IMR-90 (cell line): ENCODE results near the gene RAB36. TPM values are rescaled to one million over a fixed set of nuclear protein-coding genes. Genes with fewer than 3 reads are reported as not detected.

Experiments
- ATAC-seq: fragments of 200-7000 bp; cut with Tn5 transposase; 2 replicates; pipeline ENCODE4 v1.9.1; 2020; ENCODE audit warnings: low read depth, mild to moderate bottlenecking, moderate library complexity
- BruUV-seq: library from RNA; stranded (reverse); fragments of 400-500 nt; replicated peaks from 2 replicates; lab custom pipeline; 2021; lab: Mats Ljungman, UMichigan
- CTCF ChIA-PET: fragments of 300-600 bp; formaldehyde crosslinking; extraction: SDS; loops from one replicate; lab custom pipeline; 2021; ENCODE audit warnings: antibody characterized with exemption; lab: Yijun Ruan, JAX
- POLR2A ChIA-PET: fragments of 300-600 bp; sonication (Branson Sonifier 250); formaldehyde crosslinking; loops from one replicate; lab custom pipeline; 2022; ENCODE audit warnings: antibody characterized with exemption; ENCODE audit not compliant: unreplicated experiment; lab: Charles Lee
- DNase-seq: peaks from one replicate; pipeline ENCODE4 v3.0.0; 2013
- H2AFZ ChIP-seq: replicated peaks from 2 replicates; pipeline ENCODE3; 2013; ENCODE audit warnings: low read length, mild to moderate bottlenecking; ENCODE audit not compliant: poor library complexity
- H2AK5ac ChIP-seq: 2 replicates; pipeline ENCODE4 v1.6.1; 2013; ENCODE audit warnings: low read depth, low read length, inconsistent platforms
- H2AK9ac ChIP-seq: replicated peaks from 2 replicates; pipeline ENCODE3; 2013; ENCODE audit warnings: mild to moderate bottlenecking, low read depth, low read length, moderate library complexity; ENCODE audit not compliant: poor library complexity
- H2BK120ac ChIP-seq: 2 replicates; pipeline ENCODE4 v1.6.1; 2013; ENCODE audit warnings: low read depth, low read length, inconsistent platforms
- H2BK15ac ChIP-seq: 3 replicates; pipeline ENCODE4 v1.6.1; 2013; ENCODE audit warnings: low read depth, low read length, inconsistent platforms
- H2BK20ac ChIP-seq: 2 replicates; pipeline ENCODE4 v1.6.1; 2013; ENCODE audit warnings: low read depth, mild to moderate bottlenecking, inconsistent platforms, low read length, moderate library complexity
- H2BK5ac ChIP-seq: 2 replicates; pipeline ENCODE4 v1.6.1; 2013; ENCODE audit warnings: mild to moderate bottlenecking, low read depth, low read length, inconsistent platforms; ENCODE audit not compliant: poor library complexity, severe bottlenecking
- H3K14ac ChIP-seq: replicated peaks from 2 replicates; pipeline ENCODE4 v1.6.1; 2013; ENCODE audit warnings: low read depth, low read length, inconsistent platforms
- H3K18ac ChIP-seq: 2 replicates; pipeline ENCODE4 v1.6.1; 2013; ENCODE audit warnings: low read depth, low read length, control low read depth
- H3K23ac ChIP-seq: 2 replicates; pipeline ENCODE4 v1.6.1; 2013; ENCODE audit warnings: low read depth, low read length, inconsistent platforms
- H3K27ac ChIP-seq: 2 replicates; pipeline ENCODE4 v1.5.1; 2013; ENCODE audit warnings: mild to moderate bottlenecking, control low read depth, low read length; ENCODE audit not compliant: insufficient read depth
- H3K27me3 ChIP-seq: 2 replicates; pipeline ENCODE4 v1.6.1; 2013; ENCODE audit warnings: low read length; ENCODE audit not compliant: control insufficient read depth, insufficient read depth
- H3K36me3 ChIP-seq: 2 replicates; pipeline ENCODE4 v1.6.1; 2013; ENCODE audit warnings: low read length, mixed read lengths; ENCODE audit not compliant: control insufficient read depth, insufficient read depth
- H3K4ac ChIP-seq: 2 replicates; pipeline ENCODE4 v1.6.1; 2013; ENCODE audit warnings: low read depth, low read length, inconsistent platforms
- H3K4me1 ChIP-seq: 2 replicates; pipeline ENCODE4 v1.6.1; 2013; ENCODE audit warnings: low read length, mixed read lengths; ENCODE audit not compliant: control insufficient read depth, insufficient read depth
- H3K4me2 ChIP-seq: 2 replicates; pipeline ENCODE4 v1.6.1; 2013; ENCODE audit warnings: low read depth, mild to moderate bottlenecking, control low read depth, low read length, moderate library complexity
- H3K4me3 ChIP-seq: 2 replicates; pipeline ENCODE4 v1.5.1; 2013; ENCODE audit warnings: low read depth, mild to moderate bottlenecking, control low read depth, low read length, moderate library complexity; ENCODE audit not compliant: insufficient read depth
- H3K56ac ChIP-seq: 2 replicates; pipeline ENCODE4 v1.6.1; 2013; ENCODE audit warnings: low read length, inconsistent platforms; ENCODE audit not compliant: insufficient read depth; ENCODE audit errors: extremely low read depth
- H3K79me1 ChIP-seq, 2 experiments: 2 replicates each; pipeline ENCODE4 v1.6.1; 2013; ENCODE audit warnings: low read length in 2 of 2, inconsistent platforms in 1 of 2, low read depth in 1 of 2
- H3K9ac ChIP-seq: 2 replicates; pipeline ENCODE4 v1.6.1; 2013; ENCODE audit warnings: low read depth, low read length, control low read depth
- H3K9me1 ChIP-seq: 2 replicates; pipeline ENCODE4 v1.6.1; 2013; ENCODE audit warnings: low read length, inconsistent platforms; ENCODE audit not compliant: insufficient read depth
- H3K9me3 ChIP-seq: 2 replicates; pipeline ENCODE4 v1.6.1; 2013; ENCODE audit warnings: low read length; ENCODE audit not compliant: control insufficient read depth, insufficient read depth
- H4K20me1 ChIP-seq: 2 replicates; pipeline ENCODE4 v1.6.1; 2013; ENCODE audit warnings: low read length, inconsistent platforms; ENCODE audit not compliant: insufficient read depth
- H4K5ac ChIP-seq: 2 replicates; pipeline ENCODE4 v1.6.1; 2013; ENCODE audit warnings: mild to moderate bottlenecking, low read depth, low read length, control low read depth
- H4K8ac ChIP-seq, 2 experiments: 2 replicates each; pipeline ENCODE4 v1.6.1; 2013; ENCODE audit warnings: low read depth in 2 of 2, low read length in 2 of 2, control low read depth in 1 of 2, inconsistent platforms in 1 of 2
- H4K91ac ChIP-seq: 2 replicates; pipeline ENCODE4 v1.6.1; 2013; ENCODE audit warnings: low read depth, low read length, inconsistent platforms; ENCODE audit not compliant: insufficient read depth
- BHLHE40 ChIP-seq: fragments of 150-350 bp; IDR thresholded peaks from 2 replicates; pipeline ENCODE4 v1.6.1; 2016; ENCODE audit warnings: mild to moderate bottlenecking, low read depth, low read length
- CEBPB ChIP-seq: IDR thresholded peaks from 2 replicates; pipeline ENCODE4 v1.6.1; 2012; ENCODE audit warnings: low read depth, low read length, improper control_type of control experiment
- CHD1 ChIP-seq: IDR thresholded peaks from 2 replicates; pipeline ENCODE4 v1.6.1; 2012; ENCODE audit warnings: low read depth, low read length, improper control_type of control experiment
- CTCF ChIP-seq: conservative IDR thresholded peaks from 2 replicates; pipeline ENCODE4 v1.5.1; 2012; ENCODE audit warnings: mild to moderate bottlenecking, low read depth, low read length, improper control_type of control experiment
- ELK1 ChIP-seq: fragments of 150-350 bp; IDR thresholded peaks from 2 replicates; pipeline ENCODE4 v1.6.1; 2016; ENCODE audit warnings: low read depth, mild to moderate bottlenecking, low read length, moderate library complexity, borderline replicate concordance
- FOS ChIP-seq: fragments of 150-350 bp; IDR thresholded peaks from 2 replicates; pipeline ENCODE4 v1.6.1; 2016; ENCODE audit warnings: low read depth, low read length
- MAZ ChIP-seq: IDR thresholded peaks from 2 replicates; pipeline ENCODE4 v1.6.1; 2012; ENCODE audit warnings: low read depth, mild to moderate bottlenecking, low read length, improper control_type of control experiment, moderate library complexity, borderline replicate concordance
- MXI1 ChIP-seq: IDR thresholded peaks from 2 replicates; pipeline ENCODE4 v1.6.1; 2012; ENCODE audit warnings: low read depth, mild to moderate bottlenecking, low read length, moderate library complexity, borderline replicate concordance
- NFE2L2 ChIP-seq: fragments of 150-350 bp; IDR thresholded peaks from 2 replicates; pipeline ENCODE4 v1.6.1; 2016; ENCODE audit warnings: low read depth, mild to moderate bottlenecking, low read length
- RCOR1 ChIP-seq: IDR thresholded peaks from 2 replicates; pipeline ENCODE4 v1.6.1; 2012; ENCODE audit warnings: mild to moderate bottlenecking, low read length, improper control_type of control experiment; ENCODE audit not compliant: insufficient replicate concordance
- RFX5 ChIP-seq: IDR thresholded peaks from 2 replicates; pipeline ENCODE4 v1.8.0; 2012; ENCODE audit warnings: low read depth, mild to moderate bottlenecking, low read length, moderate library complexity
- USF2 ChIP-seq: fragments of 150-350 bp; IDR thresholded peaks from 2 replicates; pipeline ENCODE4 v1.6.1; 2017; ENCODE audit warnings: mild to moderate bottlenecking, antibody characterized with exemption, low read length, low read depth
- WGBS, 2 experiments: methylation state at CpG; one replicate each; pipeline versions ENCODE4 v1.1.5 to v1.1.7; 2013; ENCODE audit warnings: missing lambda C conversion rate in 2 of 2; ENCODE audit not compliant: insufficient read length in 1 of 2; ENCODE audit errors: extremely low coverage in 2 of 2; 5-methylcytosine and 5-hydroxymethylcytosine counted together
- dilution Hi-C: fragments of 300-500 bp; cut with HindIII; formaldehyde crosslinking; loops from one replicate; pipeline ENCODE4 v1.14.3; 2018; ENCODE audit warnings: low sequenced_read_pairs; ENCODE audit not compliant: unreplicated experiment
- in situ Hi-C: fragments of 300-500 bp; cut with MboI; formaldehyde crosslinking; loops from 3 replicates; pipeline ENCODE4 v1.14.3; 2019; ENCODE audit warnings: low sequenced_read_pairs, inconsistent platforms, mixed read lengths
- intact Hi-C: fragments of 100-400 bp; cut with micrococcal nuclease; formaldehyde crosslinking; loops from 2 replicates; pipeline ENCODE4 v1.10.0; 2022
- polyA plus RNA-seq, 3 experiments: library from polyadenylated mRNA; depleted of rRNA; stranded (reverse); fragments of >200 nt; gene quantifications; 2 replicates each; pipeline ENCODE4 v1.2.3, GENCODE V29; 2012; ENCODE audit warnings: low replicate concordance in 1 of 3
- total RNA-seq: library from RNA; depleted of rRNA; stranded (reverse); fragments of >200 nt; gene quantifications from 2 replicates; pipeline ENCODE4 v1.2.3, GENCODE V29; 2012

The RAB36 gene
- total and polyA plus RNA-seq, 2 of the 4 experiments (the other 2 are of a cell fraction), result 3.6 to 4.0 TPM

- TF ChIP-seq MAZ, result no peak
Observed at GRCh38 chr22:23152238-23153114, 7.2 kb downstream of the RAB36 start (continued).

GRCh38 chr22:23153994-23154393 lies 8.7 kb downstream of the RAB36 start:
- H2BK20ac ChIP-seq, result no peak overlapping the region
- no peak overlapping the region for H3K18ac ChIP-seq
- H2BK120ac ChIP-seq, result no peak overlapping the region
- H3K4me1 ChIP-seq, result no peaks in the 10 kb centered on the region
- H2AK9ac ChIP-seq, result no peak overlapping the region
- no peak overlapping the region for H2BK15ac ChIP-seq
- dilution Hi-C loops, result no loop called here
- H4K91ac ChIP-seq, result no peak overlapping the region
- no peak overlapping the region for H4K8ac ChIP-seq
- no peak overlapping the region for H3K4ac ChIP-seq
- H3K4me3 ChIP-seq, result no peak overlapping the region
- no peak for DNase-seq
- H3K36me3 ChIP-seq, result peaks cover 2% of the 10 kb centered on the region; the same call in 1 of the 2 replicates
- ChIA-PET POLR2A (no interaction called here), CTCF (no interaction called here)
- BruUV-seq, result no TSS peak
- WGBS, 2 experiments, result 83% methylated on average over 3 of the region's 7 CpGs; no CpG with 5 or more reads in 1 of the 2 experiments
- no peak overlapping the region for H2AK5ac ChIP-seq
- no peaks in the 10 kb centered on the region for H3K9me3 ChIP-seq
- no peak overlapping the region for H3K9ac ChIP-seq
- no peak overlapping the region for H3K14ac ChIP-seq
- H2AFZ ChIP-seq, result no peak overlapping the region
- no peaks in the 10 kb centered on the region for H4K20me1 ChIP-seq
- intact Hi-C loops, result no loop called here
- H2BK5ac ChIP-seq, result no peak overlapping the region
- no peak for ATAC-seq
- no peaks in the 10 kb centered on the region; the same call in 1 of the 2 replicates for H3K9me1 ChIP-seq
- no peak overlapping the region for H4K5ac ChIP-seq
- no peak overlapping the region for H3K4me2 ChIP-seq
- no peak overlapping the region for H3K56ac ChIP-seq
- H3K27ac ChIP-seq, result no peak overlapping the region
- H3K79me1 ChIP-seq, result no peaks in the 10 kb centered on the region
- no peaks in the 10 kb centered on the region for H3K27me3 ChIP-seq
- in situ Hi-C loops, result no loop called here
- H3K23ac ChIP-seq, result no peak overlapping the region
- TF ChIP-seq RFX5, result no peak
- TF ChIP-seq CTCF, result no peak
- no peak for TF ChIP-seq FOS
- no peak for TF ChIP-seq USF2
- TF ChIP-seq RCOR1, result no peak
- TF ChIP-seq CHD1, result no peak
- TF ChIP-seq NFE2L2, result no peak
- TF ChIP-seq CEBPB, result no peak
- no peak for TF ChIP-seq BHLHE40
- TF ChIP-seq ELK1, result no peak
- TF ChIP-seq MXI1, result no peak
